HFFc6 (cell line): ENCODE results near the gene CA9. TPM values are rescaled to one million over a fixed set of nuclear protein-coding genes. Genes with fewer than 3 reads are reported as not detected.
"Not testable (repeated sequence)": the region's sequence is repeated elsewhere in the genome, so short reads cannot be mapped to it uniquely, and the experiment has no call there.

Experiments used
- DNase-seq: peaks from one replicate; pipeline ENCODE4 v3.0.0-alpha.2; 2018
- H3K27ac Mint-ChIP-seq: 2 replicates; pipeline ENCODE4 v1.8.0; 2020; ENCODE audit warnings: mild to moderate bottlenecking, mixed read lengths
- H3K27me3 Mint-ChIP-seq: 2 replicates; pipeline ENCODE4 v1.8.0; 2021; ENCODE audit warnings: mild to moderate bottlenecking, moderate library complexity, mixed read lengths; ENCODE audit not compliant: insufficient read depth
- H3K36me3 Mint-ChIP-seq: 2 replicates; pipeline ENCODE4 v1.8.0; 2021; ENCODE audit warnings: low read depth, mixed read lengths
- H3K4me1 Mint-ChIP-seq: 2 replicates; pipeline ENCODE4 v1.8.0; 2020; ENCODE audit warnings: low read depth, mixed read lengths
- H3K4me3 Mint-ChIP-seq: 2 replicates; pipeline ENCODE4 v1.8.0; 2020; ENCODE audit warnings: mild to moderate bottlenecking, moderate library complexity, mixed read lengths
- H3K9me3 Mint-ChIP-seq: 2 replicates; pipeline ENCODE4 v1.8.0; 2020; ENCODE audit warnings: mild to moderate bottlenecking, mixed read lengths
- CTCF ChIP-seq: fragments of 200-600 bp; sonication (generic); IDR thresholded peaks from 2 replicates; pipeline ENCODE4 v1.5.0; 2021; ENCODE audit warnings: antibody characterized with exemption, mild to moderate bottlenecking
- total RNA-seq, 6 experiments: library from RNA; stranded (reverse); fragmentation: NEBNext Ultra II Directional; extraction: Animal tissue kit (Norgen Biotek cat#: 25700); gene quantifications; 2 replicates in 1 of 6; 3 replicates in 5 of 6; pipeline ENCODE4 v1.2.3, GENCODE V29; 2021

Gene CA9
- total RNA-seq, 6 experiments from 2014 or later, result 0.28 TPM; not detected in 5

DNA sequence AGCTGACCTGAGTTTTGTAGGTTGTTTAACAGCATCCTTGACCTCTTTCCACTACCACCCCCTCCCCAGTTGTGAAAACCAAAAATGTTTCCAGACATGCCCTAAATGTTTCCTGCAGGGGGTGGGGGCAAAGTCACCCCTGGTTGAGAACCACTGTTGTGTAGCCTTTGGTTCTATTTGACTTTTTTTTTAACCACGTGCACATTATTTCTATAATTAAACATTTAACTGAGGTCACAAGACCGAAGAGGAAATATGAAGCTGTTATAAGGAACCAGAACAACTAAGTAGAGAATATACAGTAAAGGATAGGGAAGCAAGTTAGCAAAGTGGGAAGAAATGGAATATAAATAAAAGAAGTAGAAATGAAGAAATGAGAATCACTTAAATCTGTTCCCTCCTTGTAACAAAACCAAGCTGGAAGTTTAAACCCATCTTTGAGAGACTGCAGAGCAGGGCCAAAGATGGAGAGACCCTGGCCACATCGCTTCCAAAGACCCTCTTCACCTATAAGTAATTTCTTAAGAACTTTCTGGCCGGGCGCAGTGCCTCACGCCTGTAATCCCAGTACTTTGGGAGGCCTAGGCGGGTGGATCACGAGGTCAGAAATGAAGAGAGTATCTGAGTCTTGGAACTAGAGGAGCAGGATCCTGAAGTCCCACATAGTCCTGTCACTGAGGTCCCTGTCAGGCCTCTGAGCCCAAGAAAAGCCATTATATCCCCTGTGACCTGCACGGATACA, 37.4 kb upstream of the CA9 start:
- TF ChIP-seq CTCF, result no peak
- DNase-seq, result no peak
- H3K27me3 Mint-ChIP-seq, result peaks cover 1% of the 10 kb centered on the region
- H3K4me3 Mint-ChIP-seq, result no peak overlapping the region
- peaks cover 4% of the 10 kb centered on the region; the same call in 1 of the 2 replicates for H3K9me3 Mint-ChIP-seq
- H3K36me3 Mint-ChIP-seq, result peaks cover 18% of the 10 kb centered on the region
- peaks cover 33% of the 10 kb centered on the region for H3K4me1 Mint-ChIP-seq
- no peak overlapping the region; the same call in 1 of the 2 replicates for H3K27ac Mint-ChIP-seq

DNA sequence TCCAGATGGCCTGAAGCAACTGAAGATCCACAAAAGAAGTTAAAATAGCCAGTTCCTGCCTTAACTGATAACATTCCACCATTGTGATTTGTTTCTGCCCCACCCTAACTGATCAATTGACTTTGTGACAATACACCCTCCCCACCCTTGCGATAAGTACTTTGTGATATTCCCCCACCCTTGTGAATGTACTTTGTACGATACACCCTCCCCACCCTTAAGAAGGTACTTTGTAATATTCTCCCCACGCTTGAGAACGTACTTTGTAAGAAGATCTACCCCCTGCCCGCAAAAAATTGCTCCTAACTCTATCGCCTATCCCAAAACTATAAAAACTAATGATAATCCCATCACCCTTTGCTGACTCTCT, 36.9 kb upstream of the CA9 start:
- peaks cover 18% of the 10 kb centered on the region for H3K36me3 Mint-ChIP-seq
- H3K4me1 Mint-ChIP-seq, result peaks cover 33% of the 10 kb centered on the region
- H3K9me3 Mint-ChIP-seq, result not testable (repeated sequence)

DNA sequence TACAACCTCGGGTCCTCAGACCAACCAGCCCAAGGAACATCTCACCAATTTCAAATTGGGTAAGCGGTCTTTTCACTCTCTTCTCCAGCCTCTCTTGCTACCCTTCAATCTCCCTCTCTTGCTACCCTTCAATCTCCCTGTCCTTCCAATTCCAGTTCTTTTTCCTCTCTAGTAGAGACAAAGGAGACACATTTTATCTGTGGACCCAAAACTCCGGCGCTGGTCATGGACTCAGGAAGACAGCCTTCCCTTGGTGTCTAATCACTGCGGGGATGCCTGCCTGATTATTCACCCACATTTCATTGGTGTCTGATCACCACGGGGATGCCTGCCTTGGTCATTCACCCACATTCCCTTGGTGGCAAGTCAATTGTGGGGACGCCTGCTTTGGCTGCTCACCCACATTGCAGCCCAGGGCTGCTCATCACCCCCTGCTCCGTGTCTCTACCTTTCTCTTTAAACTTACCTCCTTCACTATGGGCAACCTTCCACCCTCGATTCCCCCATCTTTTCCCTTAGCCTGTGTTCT, 36.2 kb upstream of the CA9 start:
- not testable (repeated sequence) for H3K27me3 Mint-ChIP-seq, H3K9me3 Mint-ChIP-seq
- H3K27ac Mint-ChIP-seq, result peak overlapping the region; percentile 81
- peak; percentile 64 for DNase-seq
- peak overlapping the region; percentile 47 for H3K4me3 Mint-ChIP-seq
- H3K4me1 Mint-ChIP-seq, result peaks cover 33% of the 10 kb centered on the region
- H3K36me3 Mint-ChIP-seq, result peaks cover 18% of the 10 kb centered on the region

More for the DNA sequence above, 36.9 kb upstream of the CA9 start:
- H3K4me3 Mint-ChIP-seq, H3K27ac Mint-ChIP-seq, DNase-seq, H3K27me3 Mint-ChIP-seq: not testable (repeated sequence)

- H3K36me3 Mint-ChIP-seq, result peaks cover 18% of the 10 kb centered on the region
- H3K27ac Mint-ChIP-seq, H3K4me3 Mint-ChIP-seq, DNase-seq, H3K9me3 Mint-ChIP-seq, H3K27me3 Mint-ChIP-seq: not testable (repeated sequence)
- H3K4me1 Mint-ChIP-seq, result peaks cover 33% of the 10 kb centered on the region
Measured at GRCh38 chr9:35638751-35639150, 35.0 kb upstream of the CA9 start.

DNA sequence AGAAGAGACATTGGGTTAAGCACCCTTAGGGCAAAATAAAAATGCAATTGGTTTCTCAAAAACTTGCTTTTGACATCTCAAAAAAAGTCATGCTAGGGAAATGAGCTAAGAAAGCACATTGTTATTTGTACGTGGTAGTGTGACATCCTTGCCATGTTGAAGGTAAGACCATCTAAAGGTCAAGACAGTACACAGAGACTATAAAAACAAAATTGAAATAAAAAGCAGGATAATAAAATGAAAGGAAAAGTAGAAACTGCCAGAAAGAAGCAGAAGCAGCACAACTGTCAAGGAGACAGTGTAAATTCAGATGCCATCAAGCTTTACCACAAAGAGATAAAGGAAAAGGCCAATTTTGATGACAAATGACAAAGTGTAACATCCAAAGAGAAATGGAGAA, 34.5 kb upstream of the CA9 start:
- not testable (repeated sequence) for H3K27ac Mint-ChIP-seq, DNase-seq, H3K9me3 Mint-ChIP-seq, H3K27me3 Mint-ChIP-seq, H3K4me3 Mint-ChIP-seq
- peaks cover 35% of the 10 kb centered on the region for H3K4me1 Mint-ChIP-seq
- peaks cover 18% of the 10 kb centered on the region for H3K36me3 Mint-ChIP-seq

GRCh38 chr9:35639631-35640030, 34.1 kb upstream of the CA9 start:
- Mint-ChIP-seq H3K4me3 (no peak overlapping the region), H3K27me3 (peaks cover 1% of the 10 kb centered on the region), H3K27ac (no peak overlapping the region), H3K9me3 (peaks cover 4% of the 10 kb centered on the region; the same call in 1 of the 2 replicates), H3K4me1 (peaks cover 39% of the 10 kb centered on the region), H3K36me3 (peaks cover 18% of the 10 kb centered on the region)
- TF ChIP-seq CTCF, result no peak
- no peak for DNase-seq

DNA sequence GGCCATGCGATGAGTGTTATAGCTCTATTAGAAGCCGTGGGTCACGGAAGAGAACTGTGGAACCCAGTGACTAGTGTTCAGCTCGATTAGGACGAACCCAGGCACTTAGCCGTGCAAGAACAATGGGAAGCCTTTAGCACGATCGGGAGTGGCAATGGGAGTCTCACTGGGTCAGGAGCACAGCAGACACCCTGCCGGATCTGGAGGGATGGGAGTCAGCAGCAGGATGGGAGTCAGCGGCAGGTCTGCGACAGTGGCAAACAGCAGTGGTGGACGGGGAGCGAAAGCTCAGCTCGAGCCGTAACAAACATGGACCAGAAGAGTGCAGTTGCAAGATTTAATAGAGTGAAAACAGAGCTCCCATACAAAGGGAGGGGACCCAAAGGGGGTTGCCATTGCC, 33.3 kb upstream of the CA9 start:
- Mint-ChIP-seq H3K4me1 (peaks cover 43% of the 10 kb centered on the region), H3K36me3 (peaks cover 18% of the 10 kb centered on the region)
- H3K27ac Mint-ChIP-seq, DNase-seq, H3K9me3 Mint-ChIP-seq, H3K27me3 Mint-ChIP-seq, H3K4me3 Mint-ChIP-seq: not testable (repeated sequence)

DNA sequence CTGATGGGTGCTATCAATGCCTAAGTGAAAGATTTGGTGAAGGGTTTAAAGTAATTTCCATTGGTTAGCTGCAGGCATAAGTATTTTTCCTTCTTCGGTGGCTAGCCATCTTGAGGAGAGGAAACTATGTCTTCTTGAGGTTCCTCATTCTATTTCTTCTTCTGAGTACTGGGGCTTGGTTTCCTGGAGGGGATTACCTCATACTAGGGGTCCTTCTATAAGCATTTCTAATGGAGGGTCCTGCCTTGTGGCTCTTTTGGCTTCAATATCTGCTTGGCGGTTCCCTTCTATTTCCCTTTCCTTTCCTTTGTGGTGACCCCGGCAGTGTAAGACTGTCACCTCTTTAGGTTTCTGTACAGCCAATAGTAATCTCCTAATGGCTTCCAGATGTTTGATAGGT, 32.2 kb upstream of the CA9 start:
- H3K36me3 Mint-ChIP-seq, result peaks cover 18% of the 10 kb centered on the region
- H3K4me1 Mint-ChIP-seq, result peaks cover 45% of the 10 kb centered on the region
- not testable (repeated sequence) for H3K4me3 Mint-ChIP-seq, H3K27ac Mint-ChIP-seq, H3K9me3 Mint-ChIP-seq, H3K27me3 Mint-ChIP-seq, DNase-seq
